NB4 (cell line): ENCODE results near the gene GNPTAB.

ENCODE experiments used
- DNase-seq: peaks from one replicate; pipeline ENCODE4 v3.0.0; 2010; ENCODE audit warnings: low read depth
- H3K4me3 ChIP-seq: one replicate; pipeline ENCODE4 v1.5.1; 2011; ENCODE audit warnings: mild to moderate bottlenecking, low read depth, low read length, moderate library complexity
- CTCF ChIP-seq: IDR thresholded peaks from one replicate; pipeline ENCODE4 v1.5.1; 2012; ENCODE audit warnings: low read depth, low read length
- MYC ChIP-seq: IDR thresholded peaks from 2 replicates; pipeline ENCODE4 v1.6.1; 2011; ENCODE audit warnings: low read depth, low read length
- POLR2A ChIP-seq: IDR thresholded peaks from 2 replicates; pipeline ENCODE4 v1.6.1; 2011; ENCODE audit warnings: mild to moderate bottlenecking; ENCODE audit not compliant: insufficient read length; ENCODE audit errors: extremely low read depth
- TF ChIP-seq, protein P1 (sequence below): IDR thresholded peaks from 2 replicates; pipeline ENCODE4 v1.6.1; 2011; ENCODE audit warnings: low read depth, low read length

GNPTAB gene

DNA sequence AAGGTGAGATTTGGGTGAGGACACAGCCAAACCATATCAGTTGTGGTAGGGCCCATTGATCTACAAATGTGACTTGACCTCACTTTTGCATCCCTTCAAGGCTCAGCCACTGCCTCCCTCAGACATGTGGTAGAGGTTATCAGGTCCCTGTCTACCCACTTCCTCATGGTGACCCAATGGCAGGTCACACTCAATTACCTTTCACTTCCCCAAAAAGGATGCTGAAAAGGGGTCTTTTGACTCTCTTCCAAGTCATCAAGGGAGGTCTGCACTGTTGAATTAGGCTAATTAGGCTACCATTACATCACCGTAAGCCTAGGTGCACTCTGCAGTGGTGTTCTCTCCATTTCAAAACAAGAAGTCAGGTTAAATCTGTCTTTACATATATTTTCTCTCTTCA lies 24.0 kb upstream of the GNPTAB start:
- DNase-seq: peak; percentile 84
- TF ChIP-seq POLR2A (no peak), CTCF (no peak), MYC (0 out of 2 replicates have a peak, but pooled peaks have one; percentile 58)
- TF ChIP-seq, protein P1, sequence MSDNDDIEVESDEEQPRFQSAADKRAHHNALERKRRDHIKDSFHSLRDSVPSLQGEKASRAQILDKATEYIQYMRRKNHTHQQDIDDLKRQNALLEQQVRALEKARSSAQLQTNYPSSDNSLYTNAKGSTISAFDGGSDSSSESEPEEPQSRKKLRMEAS: peak; percentile 69
- H3K4me3 ChIP-seq: no peak overlapping the region

DNA sequence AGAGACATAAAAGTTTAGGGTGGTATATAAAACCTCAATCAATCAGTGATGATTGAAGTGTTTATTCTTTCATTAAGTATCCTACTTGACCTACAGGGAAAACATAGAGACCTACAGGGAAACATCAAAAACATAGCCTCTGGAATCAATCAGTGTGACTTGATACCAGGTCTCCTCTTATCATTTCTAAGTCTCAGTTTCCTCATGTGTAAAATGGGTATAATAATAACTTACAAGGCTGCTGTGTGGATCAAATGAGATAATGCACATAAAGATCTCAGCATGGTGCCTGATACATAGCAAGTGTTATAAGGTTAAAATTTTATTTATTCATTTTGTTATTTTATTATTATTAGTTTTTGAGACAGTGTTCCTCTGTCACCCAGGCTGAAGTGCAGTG lies 22.2 kb upstream of the GNPTAB start:
- DNase-seq: no peak
- TF ChIP-seq CTCF (no peak), POLR2A (no peak), MYC (no peak)
- TF ChIP-seq, protein P1: no peak
- no peak overlapping the region for H3K4me3 ChIP-seq

GRCh38 chr12:101850199-101850598 lies 19.4 kb upstream of the GNPTAB start:
- peak; percentile 60 for TF ChIP-seq MYC
- TF ChIP-seq POLR2A: no peak
- TF ChIP-seq, protein P1: peak; percentile 77; the same call in 1 of the 2 replicates
- no peak for TF ChIP-seq CTCF
- DNase-seq: peak; percentile 74
- no peak overlapping the region for H3K4me3 ChIP-seq

DNA sequence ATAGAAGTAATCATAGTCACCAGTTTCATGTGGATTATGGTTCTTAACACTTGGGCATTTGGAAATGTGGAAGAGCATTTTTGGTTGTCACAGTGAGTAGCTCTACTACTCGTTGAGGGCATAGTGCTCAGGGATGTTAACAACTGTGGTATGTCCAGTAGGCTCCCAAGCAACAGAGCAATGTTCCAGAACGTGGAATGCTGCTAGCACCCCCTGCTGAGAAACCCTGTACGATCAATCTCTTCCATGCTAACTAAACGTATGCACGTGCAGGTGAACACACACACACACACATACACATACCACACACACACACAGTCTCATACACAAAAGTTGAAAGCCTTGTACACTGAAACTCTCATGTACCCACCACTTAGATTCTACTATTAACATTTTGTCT lies 16.6 kb upstream of the GNPTAB start:
- no peak overlapping the region for H3K4me3 ChIP-seq
- TF ChIP-seq, protein P1: no peak
- TF ChIP-seq POLR2A: no peak
- TF ChIP-seq MYC: no peak
- no peak for TF ChIP-seq CTCF
- DNase-seq: no peak

DNA sequence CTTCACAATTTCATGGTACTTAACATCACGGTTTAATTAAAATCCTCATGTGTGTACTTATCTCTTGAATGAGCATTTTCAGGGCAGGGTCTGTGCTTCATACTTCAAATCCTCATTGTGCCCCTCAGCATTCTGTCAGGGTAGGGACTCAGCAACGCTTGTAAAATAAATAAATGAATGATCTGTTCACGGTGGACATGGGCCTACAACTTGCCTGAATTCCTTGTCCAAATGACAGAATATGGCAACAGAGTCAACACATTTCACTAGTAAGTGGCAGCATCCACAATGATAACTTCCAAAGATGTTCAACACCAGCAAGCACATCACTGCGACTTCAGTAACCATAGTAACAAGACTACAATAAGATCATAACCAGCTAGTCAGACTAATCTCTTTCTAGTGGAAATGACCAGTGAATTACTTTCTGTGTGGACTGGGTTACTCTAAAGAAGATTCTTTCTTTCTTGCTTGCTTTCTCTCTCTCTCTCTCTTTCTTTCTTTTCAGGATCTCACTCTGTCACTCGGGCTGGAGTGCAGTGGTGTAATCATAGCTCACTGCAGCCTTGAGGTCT lies 14.5 kb upstream of the GNPTAB start:
- DNase-seq: no peak
- TF ChIP-seq MYC: no peak
- TF ChIP-seq POLR2A: no peak
- TF ChIP-seq, protein P1: no peak

GRCh38 chr12:101841069-101841468 lies 10.3 kb upstream of the GNPTAB start:
- no peak overlapping the region for H3K4me3 ChIP-seq

More for the DNA sequence above, 14.5 kb upstream of the GNPTAB start:
- no peak overlapping the region for H3K4me3 ChIP-seq

More at GRCh38 chr12:101841069-101841468, 10.3 kb upstream of the GNPTAB start:
- DNase-seq: no peak
- TF ChIP-seq, protein P1: no peak
- no peak for TF ChIP-seq MYC
- no peak for TF ChIP-seq POLR2A
- no peak for TF ChIP-seq CTCF
